AG04449 (cell line): Measurements from ENCODE around the gene ROBO2.

Source experiments
- CTCF ChIA-PET: fragments of 350-600 bp; formaldehyde crosslinking; extraction: SDS; loops from one replicate; lab custom pipeline; 2021; ENCODE audit warnings: antibody characterized with exemption; lab: Yijun Ruan, JAX
- POLR2A ChIA-PET: fragments of 400-600, 350-600 bp; formaldehyde crosslinking; extraction: SDS; loops from one replicate; lab custom pipeline; 2020; ENCODE audit warnings: antibody characterized with exemption, inconsistent platforms; lab: Yijun Ruan, JAX
- DNase-seq: peaks from one replicate; pipeline ENCODE4 v3.0.0-alpha.2; 2010; ENCODE audit warnings: low read depth, low spot score
- H3K4me3 ChIP-seq: 2 replicates; pipeline ENCODE4 v1.5.1; 2011; ENCODE audit warnings: low read depth, mild to moderate bottlenecking, control low read depth, low read length
- CTCF ChIP-seq: IDR thresholded peaks from one replicate; pipeline ENCODE4 v1.5.1; 2011; ENCODE audit warnings: mild to moderate bottlenecking, moderate library complexity, low read length, control low read depth, inconsistent platforms; ENCODE audit not compliant: insufficient read depth; ENCODE audit errors: missing control alignments

ROBO2 gene

GRCh38 chr3:77536038-77536775, 496.3 kb downstream of the ROBO2 start:
- H3K4me3 ChIP-seq = no peak overlapping the region
- POLR2A ChIA-PET = no interaction called here
- DNase-seq = no peak
- TF ChIP-seq CTCF = no peak
- CTCF ChIA-PET = no interaction called here

GRCh38 chr3:77539014-77539413, 499.1 kb downstream of the ROBO2 start:
- no peak for TF ChIP-seq CTCF
- DNase-seq = no peak
- ChIA-PET CTCF (no interaction called here), POLR2A (no interaction called here)
- H3K4me3 ChIP-seq = no peak overlapping the region

GRCh38 chr3:77539677-77540076, 499.8 kb downstream of the ROBO2 start:
- ChIA-PET POLR2A (no interaction called here), CTCF (no interaction called here)
- H3K4me3 ChIP-seq = no peak overlapping the region
- no peak for DNase-seq
- no peak for TF ChIP-seq CTCF

GRCh38 chr3:77541203-77541922, 501.5 kb downstream of the ROBO2 start:
- ChIA-PET POLR2A (no interaction called here), CTCF (no interaction called here)
- no peak overlapping the region for H3K4me3 ChIP-seq
- DNase-seq = no peak
- TF ChIP-seq CTCF = no peak

GRCh38 chr3:77546246-77546645, 506.3 kb downstream of the ROBO2 start:
- POLR2A ChIA-PET = no interaction called here
- CTCF ChIA-PET = no interaction called here
- no peak for DNase-seq
- no peak overlapping the region for H3K4me3 ChIP-seq
- TF ChIP-seq CTCF = no peak

- TF ChIP-seq CTCF = no peak
- ChIA-PET POLR2A (no interaction called here), CTCF (no interaction called here)
- no peak overlapping the region for H3K4me3 ChIP-seq
- DNase-seq = no peak
These were observed 509.1 kb downstream of the ROBO2 start for GRCh38 chr3:77549034-77549433.
